Stimulated activated naive CD8-positive, alpha-beta T cell treated with anti-CD3 and anti-CD28 coated beads, Interleukin-15, amount 100 ng/mL, for 72 hours (primary cell): ENCODE measurements around the gene FBXW11.
"Not testable (repeated sequence)": the region's sequence is repeated elsewhere in the genome, so short reads cannot be mapped to it uniquely, and the experiment has no call there.

Source experiments
- ATAC-seq: fragments of 150-1000 bp; cut with Tn5 transposase; 2 replicates; pipeline ENCODE4 v1.10.0; 2021; ENCODE audit warnings: mild to moderate bottlenecking, moderate library complexity
- DNase-seq, 2 donors: peaks; one replicate each; pipeline ENCODE4 v3.0.0; 2021 to 2022
- H3K27ac Mint-ChIP-seq, 2 donors: one replicate each; pipeline ENCODE4 v1.8.0; 2022; ENCODE audit warnings: mild to moderate bottlenecking in 2 of 2, mixed read lengths in 2 of 2, moderate library complexity in 2 of 2
- H3K27me3 Mint-ChIP-seq: one replicate; pipeline ENCODE4 v1.8.0; 2022; ENCODE audit warnings: mixed read lengths
- H3K4me1 Mint-ChIP-seq: one replicate; pipeline ENCODE4 v1.8.0; 2022; ENCODE audit warnings: mild to moderate bottlenecking, mixed read lengths
- H3K4me3 Mint-ChIP-seq, 2 donors: one replicate each; pipeline ENCODE4 v1.8.0; 2022; ENCODE audit warnings: mild to moderate bottlenecking in 2 of 2, mixed read lengths in 2 of 2, moderate library complexity in 1 of 2
- H3K9me3 Mint-ChIP-seq, 2 donors: one replicate each; pipeline ENCODE4 v1.8.0; 2022; ENCODE audit warnings: mixed read lengths in 2 of 2

Gene FBXW11

GRCh38 chr5:171931163-171931562 is 75.3 kb downstream of the FBXW11 start:
- H3K9me3 Mint-ChIP-seq: no peaks in the 10 kb centered on the region
- no peak overlapping the region for H3K27ac Mint-ChIP-seq
- DNase-seq: no peak
- H3K27me3 Mint-ChIP-seq: no peaks in the 10 kb centered on the region
- H3K4me1 Mint-ChIP-seq: peaks cover 56% of the 10 kb centered on the region
- peak overlapping the region; percentile 20 to 33 for H3K4me3 Mint-ChIP-seq
- ATAC-seq: peak; percentile 64

GRCh38 chr5:171927345-171927941 is 79.0 kb downstream of the FBXW11 start:
- H3K4me1 Mint-ChIP-seq: peaks cover 65% of the 10 kb centered on the region
- no peaks in the 10 kb centered on the region for H3K27me3 Mint-ChIP-seq
- ATAC-seq (no peak), DNase-seq (no peak)
- peaks cover 0 to 7% of the 10 kb centered on the region in 2 donors for H3K9me3 Mint-ChIP-seq
- peak overlapping the region in 1 of 2 donors; percentile 65 for H3K27ac Mint-ChIP-seq
- no peak overlapping the region for H3K4me3 Mint-ChIP-seq

- Mint-ChIP-seq H3K27me3 (no peaks in the 10 kb centered on the region), H3K9me3 (peaks cover 0 to 7% of the 10 kb centered on the region in 2 donors), H3K4me1 (peaks cover 65% of the 10 kb centered on the region), H3K27ac (no peak overlapping the region), H3K4me3 (no peak overlapping the region)
- ATAC-seq: no peak
- DNase-seq: no peak
These were observed 80.1 kb downstream of the FBXW11 start for GRCh38 chr5:171926311-171926710.

GRCh38 chr5:171924493-171925122 is 81.8 kb downstream of the FBXW11 start:
- H3K4me3 Mint-ChIP-seq: peak overlapping the region in 1 of 2 donors; percentile 15
- H3K27ac Mint-ChIP-seq: peak overlapping the region in 1 of 2 donors; percentile 82
- H3K9me3 Mint-ChIP-seq: peaks cover 0 to 7% of the 10 kb centered on the region in 2 donors
- no peak for ATAC-seq
- no peaks in the 10 kb centered on the region for H3K27me3 Mint-ChIP-seq
- DNase-seq: no peak
- H3K4me1 Mint-ChIP-seq: peaks cover 74% of the 10 kb centered on the region

- Mint-ChIP-seq H3K9me3 (peaks cover 0 to 7% of the 10 kb centered on the region in 2 donors), H3K27ac (peak overlapping the region in 1 of 2 donors; percentile 19), H3K4me3 (peak overlapping the region in 1 of 2 donors; percentile 3), H3K27me3 (no peaks in the 10 kb centered on the region), H3K4me1 (peaks cover 77% of the 10 kb centered on the region)
- ATAC-seq: no peak
- DNase-seq: no peak
These were observed 85.6 kb downstream of the FBXW11 start for GRCh38 chr5:171920765-171921391.

- H3K4me1 Mint-ChIP-seq: peaks cover 85% of the 10 kb centered on the region
- not testable (repeated sequence) for H3K4me3 Mint-ChIP-seq
These were observed 90.7 kb downstream of the FBXW11 start for GRCh38 chr5:171915700-171916099.

GRCh38 chr5:171914726-171915338 is 91.6 kb downstream of the FBXW11 start:
- H3K4me3 Mint-ChIP-seq: no peak overlapping the region
- H3K27me3 Mint-ChIP-seq: no peaks in the 10 kb centered on the region
- no peak for DNase-seq
- H3K27ac Mint-ChIP-seq: peak overlapping the region in 1 of 2 donors; percentile 91
- peaks cover 80% of the 10 kb centered on the region for H3K4me1 Mint-ChIP-seq
- H3K9me3 Mint-ChIP-seq: peaks cover 0 to 8% of the 10 kb centered on the region in 2 donors
- ATAC-seq: no peak

More at GRCh38 chr5:171915700-171916099, 90.7 kb downstream of the FBXW11 start:
- not testable (repeated sequence) for H3K9me3 Mint-ChIP-seq, DNase-seq, H3K27me3 Mint-ChIP-seq, ATAC-seq
- H3K27ac Mint-ChIP-seq: peak overlapping the region; percentile 44 to 55

- peaks cover 0 to 8% of the 10 kb centered on the region in 2 donors for H3K9me3 Mint-ChIP-seq
- no peak overlapping the region for H3K27ac Mint-ChIP-seq
- no peaks in the 10 kb centered on the region for H3K27me3 Mint-ChIP-seq
- H3K4me1 Mint-ChIP-seq: peaks cover 78% of the 10 kb centered on the region
- DNase-seq: no peak
- ATAC-seq: no peak
- H3K4me3 Mint-ChIP-seq: peak overlapping the region; percentile 65 to 67
These were observed 92.5 kb downstream of the FBXW11 start for GRCh38 chr5:171913987-171914273.

- peaks cover 0 to 8% of the 10 kb centered on the region in 2 donors for H3K9me3 Mint-ChIP-seq
- peaks cover 85% of the 10 kb centered on the region for H3K4me1 Mint-ChIP-seq
- ATAC-seq (no peak), DNase-seq (no peak)
- H3K27me3 Mint-ChIP-seq: no peaks in the 10 kb centered on the region
- H3K27ac Mint-ChIP-seq: no peak overlapping the region
- no peak overlapping the region for H3K4me3 Mint-ChIP-seq
These were observed 95.3 kb downstream of the FBXW11 start for GRCh38 chr5:171911152-171911551.

GRCh38 chr5:171908638-171909037 is 97.8 kb downstream of the FBXW11 start:
- Mint-ChIP-seq H3K4me3 (no peak overlapping the region), H3K9me3 (no peaks in the 10 kb centered on the region), H3K27ac (no peak overlapping the region), H3K27me3 (no peaks in the 10 kb centered on the region), H3K4me1 (peaks cover 78% of the 10 kb centered on the region)
- DNase-seq (no peak), ATAC-seq (no peak)

GRCh38 chr5:171907725-171908343 is 98.6 kb downstream of the FBXW11 start:
- Mint-ChIP-seq H3K27me3 (no peaks in the 10 kb centered on the region), H3K9me3 (no peaks in the 10 kb centered on the region), H3K27ac (no peak overlapping the region), H3K4me1 (peaks cover 78% of the 10 kb centered on the region), H3K4me3 (no peak overlapping the region)
- peak; percentile 87 for ATAC-seq
- DNase-seq: peak; percentile 52 to 58

GRCh38 chr5:171906703-171907590 is 99.5 kb downstream of the FBXW11 start:
- Mint-ChIP-seq H3K27me3 (no peaks in the 10 kb centered on the region), H3K27ac (peak overlapping the region in 1 of 2 donors; percentile 93), H3K4me1 (peaks cover 76% of the 10 kb centered on the region), H3K9me3 (no peaks in the 10 kb centered on the region), H3K4me3 (peak overlapping the region; percentile 42 to 66)
- peak in 1 of 2 donors; percentile 10 for DNase-seq
- peak; percentile 88 for ATAC-seq

- peak overlapping the region in 1 of 2 donors; percentile 93 for H3K27ac Mint-ChIP-seq
- DNase-seq (no peak), ATAC-seq (no peak)
- no peaks in the 10 kb centered on the region for H3K27me3 Mint-ChIP-seq
- peak overlapping the region; percentile 42 to 66 for H3K4me3 Mint-ChIP-seq
- peaks cover 71% of the 10 kb centered on the region for H3K4me1 Mint-ChIP-seq
- H3K9me3 Mint-ChIP-seq: no peaks in the 10 kb centered on the region
These were observed 100.3 kb downstream of the FBXW11 start for GRCh38 chr5:171906066-171906570.

- Mint-ChIP-seq H3K4me3 (no peak overlapping the region), H3K27me3 (no peaks in the 10 kb centered on the region), H3K4me1 (peaks cover 83% of the 10 kb centered on the region), H3K27ac (peak overlapping the region in 1 of 2 donors; percentile 72), H3K9me3 (no peaks in the 10 kb centered on the region)
- no peak for DNase-seq
- ATAC-seq: no peak
These were observed 101.6 kb downstream of the FBXW11 start for GRCh38 chr5:171904886-171905285.
